Fibroblast of lung (primary cell): ENCODE data around the gene GRID2IP.

Experiments used
- CTCF ChIP-seq, 2 donors: IDR thresholded peaks in 1 of 2; conservative IDR thresholded peaks in 1 of 2; 1 replicate in 1 of 2; 2 replicates in 1 of 2; pipeline ENCODE4 v1.5.1; 2011 to 2012; ENCODE audit warnings: low read length in 2 of 2, control low read depth in 1 of 2, inconsistent platforms in 1 of 2, low read depth in 1 of 2, mild to moderate bottlenecking in 1 of 2
- EZH2 ChIP-seq: IDR thresholded peaks from 2 replicates; pipeline ENCODE4 v1.5.1; 2012; ENCODE audit warnings: low read length, control low read depth, mild to moderate bottlenecking; ENCODE audit errors: missing control alignments

- TF ChIP-seq CTCF (conservative IDR thresholded peaks at IDR 0.05 in 1 of 2, IDR thresholded peaks at IDR 0.05 in 1 of 2; ENCODE audit: low read depth in 1 of 2, low read length in 2 of 2) = no peak
- no peak for TF ChIP-seq EZH2
Observed at GRCh38 chr7:6565655-6566054, 14.4 kb upstream of the GRID2IP start.
